Umbilical cord (tissue), 2 donors: Measurements from ENCODE around the gene TBCB. TPM values are rescaled to one million over a fixed set of nuclear protein-coding genes. Genes with fewer than 3 reads are reported as not detected.
"Not testable (repeated sequence)": the region's sequence is repeated elsewhere in the genome, so short reads cannot be mapped to it uniquely, and the experiment has no call there.

Source experiments
- DNase-seq: peaks from one replicate; pipeline ENCODE4 v3.0.0-alpha.2; 2015; ENCODE audit warnings: low spot score
- total RNA-seq: library from RNA; depleted of rRNA; stranded (reverse); fragments of >200 nt; gene quantifications from one replicate; pipeline ENCODE4 v1.2.3, GENCODE V29; 2014; ENCODE audit warnings: low replicate concordance; ENCODE audit not compliant: insufficient read depth

Gene TBCB
- total RNA-seq, 1 donor from 2014 or later, result 61.6 TPM

DNA sequence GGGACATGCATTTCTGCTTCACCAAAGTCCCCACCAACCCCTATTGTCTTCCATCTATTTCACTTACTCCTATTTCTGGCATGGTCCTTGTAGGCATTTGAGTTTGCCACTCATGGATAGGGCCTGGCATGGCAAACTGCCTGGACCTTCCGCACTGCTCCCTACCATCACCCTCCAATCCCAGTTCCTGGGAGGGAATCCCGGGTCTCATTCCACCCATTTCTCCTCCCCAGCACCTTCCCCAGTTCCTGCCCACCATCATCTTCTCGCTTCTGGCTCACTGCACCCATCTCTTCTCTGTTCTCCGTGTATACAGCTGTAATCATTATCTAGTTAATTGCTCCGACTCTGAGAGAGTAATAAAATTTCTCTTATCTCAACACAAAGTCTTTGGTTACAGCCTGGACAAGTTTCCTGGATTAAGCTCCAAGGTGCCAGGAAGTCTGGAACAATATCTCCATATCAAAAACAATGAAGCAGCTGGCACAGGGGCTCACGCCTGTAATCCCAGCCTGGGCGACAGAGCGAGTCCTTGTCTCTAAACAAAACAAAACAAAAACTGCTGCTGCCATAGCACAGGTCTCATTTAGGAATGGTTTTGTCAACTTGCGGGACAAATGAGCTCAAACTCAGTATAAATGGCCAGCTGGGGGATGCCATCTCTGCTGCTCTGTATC is 54.0 kb downstream of the TBCB start:
- no peak for DNase-seq

DNA sequence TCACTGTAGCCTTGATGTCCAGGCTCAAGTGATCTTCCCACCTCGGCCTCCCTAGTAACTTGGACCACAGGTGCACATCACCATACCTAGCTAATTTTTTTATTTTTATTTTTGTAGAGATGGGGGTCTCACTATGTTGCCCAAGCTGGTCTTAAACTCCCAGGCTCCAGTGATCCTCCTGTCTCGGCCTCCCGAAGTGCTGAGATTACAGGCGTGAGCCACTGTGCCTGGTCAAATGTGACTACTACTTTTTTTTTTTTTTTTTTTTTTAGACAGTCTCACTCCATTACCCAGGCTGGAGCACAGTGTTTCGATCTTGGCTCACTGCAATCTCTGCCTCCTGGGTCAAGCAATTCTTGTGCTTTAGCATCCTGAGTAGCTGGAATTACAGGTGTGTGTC is 57.6 kb downstream of the TBCB start:
- no peak for DNase-seq

DNA sequence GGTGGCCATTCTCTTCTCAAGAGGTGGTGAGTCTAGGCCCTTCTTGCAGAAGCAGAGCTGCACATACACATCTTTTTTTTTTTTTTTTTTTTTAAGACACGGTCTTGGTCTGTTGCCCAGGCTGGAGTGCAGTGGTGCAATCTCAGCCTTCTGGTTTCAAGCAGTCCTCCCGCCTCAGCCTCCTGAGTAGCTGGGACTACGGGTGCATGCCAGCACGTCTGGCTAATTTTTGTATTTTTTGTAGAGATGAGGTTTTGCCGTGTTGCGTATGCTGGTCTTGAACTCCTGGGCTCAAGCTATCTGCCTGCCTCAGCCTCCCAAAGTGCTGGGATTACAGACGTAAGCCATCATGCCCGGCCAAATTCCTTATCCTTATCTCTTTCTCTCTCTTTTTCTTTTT is 58.6 kb downstream of the TBCB start:
- not testable (repeated sequence) for DNase-seq

Other genes starting within 250 kb of the TBCB start
- gene APLP1, start 246.9 kb upstream of the TBCB start, total RNA-seq, result 8.4 TPM
- 15.6 TPM for gene NFKBID, start 214.9 kb upstream of the TBCB start, total RNA-seq
- gene HCST, start 212.9 kb upstream of the TBCB start, total RNA-seq, result not detected
- 28.4 TPM for gene TYROBP, start 207.2 kb upstream of the TBCB start, total RNA-seq
- 2.9 TPM for gene LRFN3, start 179.1 kb upstream of the TBCB start, total RNA-seq
- 20.2 TPM for gene SDHAF1, start 120.3 kb upstream of the TBCB start, total RNA-seq
- gene SYNE4, start 106.7 kb upstream of the TBCB start, total RNA-seq, result 0.48 TPM
- gene ALKBH6, start 101.3 kb upstream of the TBCB start, total RNA-seq, result 27.2 TPM
- 3.9 TPM for gene CLIP3, start 82.6 kb upstream of the TBCB start, total RNA-seq
- gene THAP8, start 61.2 kb upstream of the TBCB start, total RNA-seq, result 1.4 TPM
- 1.2 TPM for gene WDR62, start 60.6 kb upstream of the TBCB start, total RNA-seq
- not detected for gene OVOL3, start 4.3 kb upstream of the TBCB start, total RNA-seq
- 8.4 TPM for gene POLR2I, start 593 bp upstream of the TBCB start, total RNA-seq
- 147 TPM for gene CAPNS1, start 24.6 kb downstream of the TBCB start, total RNA-seq
- 4.3 TPM for gene COX7A1, start 37.0 kb downstream of the TBCB start, total RNA-seq
- gene ZNF565, start 99.2 kb downstream of the TBCB start, total RNA-seq, result 4.3 TPM
- gene ZNF146, start 99.6 kb downstream of the TBCB start, total RNA-seq, result 70.5 TPM